Raji (cell line): ENCODE results near the gene TUBAL3.

Source experiments
- POLR2A ChIP-seq: IDR thresholded peaks from 2 replicates; pipeline ENCODE4 v1.6.1; 2011; ENCODE audit warnings: low read depth, low read length, control low read depth; ENCODE audit not compliant: insufficient read depth

The TUBAL3 gene

DNA sequence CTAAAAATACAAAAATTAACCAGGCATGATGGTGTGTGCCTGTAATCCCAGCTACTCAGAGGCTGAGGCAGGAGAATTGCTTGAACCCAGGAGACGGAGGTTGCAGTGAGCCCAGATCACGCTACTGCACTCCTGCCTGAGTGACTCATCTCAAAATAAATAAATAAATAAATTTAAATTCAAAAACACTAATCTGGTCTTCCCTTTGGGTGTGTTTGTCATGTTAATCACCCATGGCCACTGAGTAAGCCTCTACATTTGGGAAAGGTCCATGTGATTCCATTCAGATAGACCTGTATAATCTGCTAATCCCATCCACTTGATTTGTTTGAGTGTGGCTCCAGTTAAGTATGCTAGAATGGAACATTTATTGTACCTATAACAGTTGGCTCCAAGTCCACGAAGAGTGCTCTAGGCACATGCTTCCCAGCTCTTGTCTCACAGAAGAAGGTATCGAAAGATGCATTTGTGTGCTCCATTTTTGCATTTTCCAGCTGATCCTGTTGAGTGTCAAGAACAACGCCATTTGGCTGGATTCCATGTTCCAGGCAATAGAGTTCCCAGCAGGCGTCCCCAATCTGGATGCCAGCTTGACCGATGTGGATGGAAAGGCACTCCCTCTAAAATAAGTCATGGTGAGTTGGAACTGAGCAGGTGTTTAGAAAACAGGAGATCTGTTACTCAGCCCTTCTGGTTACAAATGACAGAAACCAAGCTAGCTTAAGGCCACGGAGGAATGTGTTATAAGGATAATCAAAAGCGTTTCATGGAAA is 4.0 kb downstream of the TUBAL3 start:
- no peak for TF ChIP-seq POLR2A

GRCh38 chr10:5399332-5399731 is 5.3 kb downstream of the TUBAL3 start:
- TF ChIP-seq POLR2A: no peak

DNA sequence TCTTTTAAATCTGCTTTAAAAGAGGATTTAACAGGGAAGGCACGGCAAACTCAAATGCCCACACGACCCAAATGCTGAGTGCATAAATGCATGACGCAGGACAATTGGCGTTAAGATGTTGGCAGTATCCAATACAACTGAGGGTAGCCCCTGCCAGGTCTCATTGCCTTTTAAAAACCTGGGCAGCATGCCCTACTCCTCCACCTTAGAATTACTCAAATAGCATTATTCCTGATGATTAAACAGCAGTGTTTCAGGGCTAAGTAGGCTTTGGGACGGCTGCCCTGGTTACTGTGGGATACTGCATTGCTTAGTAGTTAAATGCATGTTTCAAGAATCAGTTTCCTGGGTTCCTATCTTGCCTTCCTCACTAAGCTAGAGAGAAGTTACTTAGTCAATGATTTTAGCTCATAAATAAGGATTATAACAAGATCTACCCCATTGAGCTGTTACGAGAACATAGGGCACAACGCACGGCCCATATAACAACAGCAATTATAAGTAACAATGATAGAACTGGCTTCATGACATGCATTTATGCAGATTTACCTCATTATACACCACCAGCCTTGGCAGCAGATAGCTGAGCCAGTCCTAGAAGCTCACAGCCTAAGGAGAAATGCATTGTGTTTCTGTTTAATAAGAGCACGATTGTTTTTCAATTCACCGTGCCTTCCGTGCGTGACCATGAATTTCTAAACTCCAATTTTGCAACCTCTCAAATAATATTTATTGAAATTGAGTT is 7.9 kb downstream of the TUBAL3 start:
- TF ChIP-seq POLR2A: no peak

GRCh38 chr10:5395168-5395567 is 9.5 kb downstream of the TUBAL3 start:
- TF ChIP-seq POLR2A: no peak

- TF ChIP-seq POLR2A: no peak
Observed at GRCh38 chr10:5393529-5393928, 11.1 kb downstream of the TUBAL3 start.

GRCh38 chr10:5391790-5392189 is 12.8 kb downstream of the TUBAL3 start:
- no peak for TF ChIP-seq POLR2A

GRCh38 chr10:5390607-5391205 is 13.9 kb downstream of the TUBAL3 start:
- TF ChIP-seq POLR2A: no peak

- TF ChIP-seq POLR2A: no peak
Observed at GRCh38 chr10:5387169-5387568, 17.5 kb downstream of the TUBAL3 start.

DNA sequence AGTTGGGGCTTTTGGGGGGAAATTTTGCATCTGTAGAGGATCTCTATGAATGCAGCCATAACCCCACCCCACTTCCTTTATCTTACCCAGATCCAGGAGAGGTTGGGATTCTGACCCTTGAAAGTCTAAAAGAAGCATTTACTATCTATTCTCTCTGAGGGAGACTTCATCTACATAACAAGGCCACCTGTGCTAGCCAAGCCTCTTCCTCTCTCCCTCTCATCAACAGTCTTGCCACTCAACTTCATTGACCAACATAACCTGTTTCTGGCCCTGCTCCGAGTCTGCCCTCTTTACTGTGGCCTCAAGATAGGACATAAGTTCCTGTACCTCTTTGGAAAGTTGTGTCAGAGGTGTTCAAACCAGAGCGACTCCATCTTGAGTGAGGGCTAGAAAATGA is 19.4 kb downstream of the TUBAL3 start:
- no peak for TF ChIP-seq POLR2A

DNA sequence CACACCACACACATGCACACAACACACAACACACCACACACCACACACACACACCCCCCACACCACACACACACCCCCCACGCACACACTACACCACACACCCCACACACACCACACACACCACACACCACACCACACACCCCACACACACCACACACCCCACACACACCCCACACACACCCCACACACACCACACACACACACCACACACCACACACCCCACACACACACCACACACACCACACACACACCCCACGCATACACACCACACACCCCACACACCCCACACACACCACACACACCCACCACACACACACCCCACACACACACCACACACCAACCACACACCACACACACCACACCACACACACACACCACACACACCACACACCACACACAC is 23.4 kb downstream of the TUBAL3 start:
- TF ChIP-seq POLR2A: no peak

GRCh38 chr10:5376450-5376849 is 28.2 kb downstream of the TUBAL3 start:
- TF ChIP-seq POLR2A: no peak

DNA sequence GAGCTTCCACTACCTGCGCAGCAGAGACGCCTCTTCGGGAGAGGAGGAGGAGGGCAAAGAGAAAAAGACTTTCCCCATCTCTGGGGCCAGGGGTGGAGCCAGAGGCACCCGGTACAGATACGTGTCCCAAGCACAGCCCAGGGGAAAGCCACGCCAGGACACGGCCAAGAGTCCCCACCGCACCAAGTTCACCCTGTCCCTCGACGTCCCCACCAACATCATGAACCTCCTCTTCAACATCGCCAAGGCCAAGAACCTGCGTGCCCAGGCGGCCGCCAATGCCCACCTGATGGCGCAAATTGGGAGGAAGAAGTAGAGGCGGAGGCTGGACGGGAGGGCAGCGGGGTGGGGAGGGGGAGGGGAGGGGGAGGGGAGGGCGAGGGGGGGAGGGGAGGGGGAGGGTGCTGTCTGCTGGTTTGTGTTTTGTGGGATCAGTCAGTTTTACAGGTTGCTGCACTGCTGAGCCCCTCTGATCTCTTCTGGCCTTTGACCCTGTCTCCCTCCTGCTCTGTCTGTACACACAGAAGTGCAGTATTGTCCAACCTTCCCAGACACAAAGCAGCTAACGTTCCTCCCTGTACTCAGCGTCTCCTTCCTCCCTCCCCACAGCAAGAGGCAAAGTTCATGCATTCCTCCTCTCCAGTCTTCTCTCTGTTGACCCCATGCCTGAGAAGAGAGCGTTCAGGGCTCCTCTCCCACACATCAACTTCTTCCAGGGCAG is 30.6 kb downstream of the TUBAL3 start:
- no peak for TF ChIP-seq POLR2A

DNA sequence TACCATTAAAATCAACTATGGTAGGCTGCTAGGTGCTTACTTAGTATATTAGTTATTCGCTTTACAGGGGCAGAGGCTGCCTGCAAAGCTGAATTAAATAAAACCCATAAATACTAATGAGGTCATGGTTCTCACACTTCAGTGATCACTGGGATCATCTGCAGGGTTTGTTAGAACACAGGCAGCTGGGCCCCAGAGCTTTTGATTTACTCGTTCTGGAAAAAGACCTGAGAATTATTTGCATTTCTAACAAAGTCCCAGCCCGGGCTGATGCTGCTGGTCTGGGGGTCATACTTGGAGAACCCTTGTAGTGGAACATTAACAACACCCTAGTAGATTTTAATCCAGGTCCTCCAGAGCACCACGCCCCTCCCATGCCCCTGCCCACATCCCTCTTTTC is 31.3 kb downstream of the TUBAL3 start:
- TF ChIP-seq POLR2A: no peak

DNA sequence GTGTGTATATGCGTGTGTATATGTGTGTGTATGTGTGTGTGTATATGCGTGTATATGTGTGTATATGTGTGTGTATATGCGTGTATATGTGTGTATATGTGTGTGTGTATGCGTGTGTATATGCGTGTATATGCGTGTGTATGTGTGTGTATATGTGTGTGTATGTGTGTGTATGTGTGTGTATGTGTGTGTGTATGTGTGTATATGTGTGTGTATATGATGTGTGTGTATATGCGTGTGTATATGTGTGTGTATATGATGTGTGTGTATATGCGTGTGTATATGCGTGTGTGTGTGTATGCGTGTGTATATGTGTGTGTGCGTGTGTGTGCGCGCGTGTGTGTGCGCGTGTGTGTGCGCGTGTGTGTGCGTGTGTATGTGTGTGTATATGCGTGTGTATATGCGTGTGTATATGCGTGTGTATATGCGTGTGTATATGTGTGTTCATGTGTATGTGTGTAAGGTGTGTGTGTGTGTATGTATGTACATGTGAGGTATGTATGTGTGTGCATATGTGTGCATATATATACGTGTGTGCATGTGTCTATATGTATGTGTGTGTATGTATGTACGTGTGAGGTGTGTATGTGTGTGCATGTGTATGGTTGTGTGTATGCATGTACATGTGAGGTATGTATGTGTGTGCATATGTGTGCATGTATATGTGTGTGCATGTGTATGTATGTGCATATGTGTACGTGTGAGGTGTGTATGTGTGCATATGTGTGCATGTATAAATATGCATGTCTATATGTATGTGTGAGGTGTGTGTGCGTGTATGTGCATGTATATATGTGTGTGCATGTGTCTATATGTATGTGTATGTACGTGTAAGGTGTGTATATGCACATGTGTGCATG is 33.9 kb downstream of the TUBAL3 start:
- TF ChIP-seq POLR2A: no peak
